Measurements from ENCODE around the gene F7.

- TF ChIP-seq CTCF (IDR thresholded peaks at IDR 0.05) = no peak
- no peak for TF ChIP-seq SIN3A (IDR thresholded peaks at IDR 0.05; ENCODE audit: borderline replicate concordance, insufficient read depth, low read depth, low read length)
- no peak for TF ChIP-seq POLR2AphosphoS5 (IDR thresholded peaks at IDR 0.05; ENCODE audit: low read depth, low read length)
- TF ChIP-seq REST (IDR thresholded peaks at IDR 0.05; ENCODE audit: insufficient read depth in 1 of 2, low read depth in 2 of 2, low read length in 1 of 2) = no peak
Observed at GRCh38 chr13:113137691-113138298, 32.2 kb downstream of the F7 start.

Data from Panc1 (cell line).